Cardiac atrium fibroblast (primary cell): ENCODE results near the gene GPR75. TPM values are rescaled to one million over a fixed set of nuclear protein-coding genes. Genes with fewer than 3 reads are reported as not detected.

ENCODE experiments used
- total RNA-seq: library from RNA; depleted of rRNA; stranded (reverse); fragments of >200 nt; gene quantifications from 2 replicates; pipeline ENCODE4 v1.2.3, GENCODE V29; 2015

The GPR75 gene
- 0.81 TPM in 1 of 2 replicates, not detected in the other for total RNA-seq

GRCh38 chr2:53859206-53860181 lies at the start of gene GPR75:
Gene GPR75, minus strand, starts transcription at chr2:53859967. Its CDS starts 5,211 bp downstream, at chr2:53854756.

Other genes with a start within 250 kb of the GPR75 start
- 2.5 and 5.3 TPM in 2 replicates for gene CHAC2, start 92.2 kb downstream of the GPR75 start, total RNA-seq
- gene ASB3, start 73.0 kb downstream of the GPR75 start, total RNA-seq, result 10.4 and 14.3 TPM in 2 replicates
- gene ERLEC1, start 72.9 kb downstream of the GPR75 start, total RNA-seq, result 73.1 and 98.2 TPM in 2 replicates
- 14.8 and 30.3 TPM in 2 replicates for gene PSME4, start 111.0 kb upstream of the GPR75 start, total RNA-seq